ENCODE measurements around the gene LHFPL6.

DNA sequence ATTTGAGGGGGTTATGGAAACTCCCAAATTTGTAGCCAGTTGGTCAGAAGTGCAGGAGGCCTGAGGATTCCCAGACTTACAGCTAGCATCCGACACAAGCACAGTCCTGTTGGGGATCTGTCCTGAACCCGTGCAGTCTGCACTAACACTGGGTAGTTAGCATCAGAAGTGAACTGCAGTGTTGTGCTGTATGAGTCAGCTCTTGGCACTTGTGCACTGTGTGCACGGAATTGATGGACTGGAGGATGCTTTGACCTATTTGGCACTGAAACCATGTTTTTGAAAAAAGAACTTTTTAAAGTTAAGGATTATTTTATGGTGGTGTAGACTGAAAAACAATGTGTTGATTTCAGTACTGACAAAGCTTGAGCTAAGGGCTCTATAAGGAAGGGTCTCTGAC, 285.7 kb downstream of the LHFPL6 start:
- TF ChIP-seq, protein P1, sequence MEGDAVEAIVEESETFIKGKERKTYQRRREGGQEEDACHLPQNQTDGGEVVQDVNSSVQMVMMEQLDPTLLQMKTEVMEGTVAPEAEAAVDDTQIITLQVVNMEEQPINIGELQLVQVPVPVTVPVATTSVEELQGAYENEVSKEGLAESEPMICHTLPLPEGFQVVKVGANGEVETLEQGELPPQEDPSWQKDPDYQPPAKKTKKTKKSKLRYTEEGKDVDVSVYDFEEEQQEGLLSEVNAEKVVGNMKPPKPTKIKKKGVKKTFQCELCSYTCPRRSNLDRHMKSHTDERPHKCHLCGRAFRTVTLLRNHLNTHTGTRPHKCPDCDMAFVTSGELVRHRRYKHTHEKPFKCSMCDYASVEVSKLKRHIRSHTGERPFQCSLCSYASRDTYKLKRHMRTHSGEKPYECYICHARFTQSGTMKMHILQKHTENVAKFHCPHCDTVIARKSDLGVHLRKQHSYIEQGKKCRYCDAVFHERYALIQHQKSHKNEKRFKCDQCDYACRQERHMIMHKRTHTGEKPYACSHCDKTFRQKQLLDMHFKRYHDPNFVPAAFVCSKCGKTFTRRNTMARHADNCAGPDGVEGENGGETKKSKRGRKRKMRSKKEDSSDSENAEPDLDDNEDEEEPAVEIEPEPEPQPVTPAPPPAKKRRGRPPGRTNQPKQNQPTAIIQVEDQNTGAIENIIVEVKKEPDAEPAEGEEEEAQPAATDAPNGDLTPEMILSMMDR (IDR thresholded peaks at IDR 0.05; ENCODE audit: poor library complexity), result no peak
- TF ChIP-seq EZH2 (IDR thresholded peaks at IDR 0.05; ENCODE audit: borderline replicate concordance) (no peak), EZH2phosphoT487 (IDR thresholded peaks at IDR 0.05; ENCODE audit: low read depth, severe bottlenecking, unreplicated experiment) (no peak)

All from hepatocyte (in vitro differentiated cells).